GM19023 (cell line): ENCODE results near the gene CBL.

ENCODE experiments used
- ATAC-seq: cut with Tn5 transposase; IDR thresholded peaks from one replicate; pipeline ENCODE4 v1.9.1; 2021; ENCODE audit warnings: mild to moderate bottlenecking, moderate library complexity; ENCODE audit not compliant: unreplicated experiment

CBL gene

DNA sequence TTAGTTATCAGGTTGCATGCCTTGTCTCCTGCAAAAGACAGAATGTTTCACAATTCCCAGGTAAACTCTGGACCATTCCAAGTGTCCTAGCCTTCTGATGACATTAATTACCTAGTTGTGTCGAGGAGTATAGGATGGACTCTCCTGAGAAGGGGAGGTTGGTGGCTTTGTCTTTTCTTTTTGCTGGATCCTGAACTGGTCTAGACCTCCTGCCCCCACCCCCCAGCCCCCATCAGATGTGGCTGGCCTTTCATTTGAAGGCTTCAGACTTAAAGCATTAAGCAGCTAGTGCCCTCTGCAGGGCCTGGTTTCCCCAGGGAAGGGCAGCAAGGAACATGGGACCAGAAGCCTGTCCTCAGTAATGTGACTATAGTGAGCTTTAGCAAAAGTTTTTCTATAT, 101.1 kb downstream of the CBL start:
- no peak for ATAC-seq

DNA sequence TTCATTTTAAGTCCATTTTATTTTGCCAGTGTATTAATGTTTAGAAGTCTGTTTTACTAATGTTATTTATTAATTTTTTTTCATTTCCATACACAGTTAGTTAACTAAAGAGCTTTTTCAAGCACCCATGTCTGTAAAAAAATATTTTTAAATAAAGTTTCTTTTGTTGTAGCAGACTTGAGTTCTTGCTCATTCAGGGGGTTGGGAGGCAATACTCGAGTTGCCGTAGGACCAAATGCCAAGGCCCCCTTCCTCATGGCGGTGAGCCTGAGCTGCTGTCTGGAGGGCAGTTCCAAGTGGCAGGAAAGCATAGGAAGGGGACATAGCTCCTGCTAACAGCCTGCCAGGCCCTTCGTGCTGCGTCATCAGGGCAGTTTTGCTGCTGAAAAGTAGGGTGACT, 101.8 kb downstream of the CBL start:
- ATAC-seq: no peak

DNA sequence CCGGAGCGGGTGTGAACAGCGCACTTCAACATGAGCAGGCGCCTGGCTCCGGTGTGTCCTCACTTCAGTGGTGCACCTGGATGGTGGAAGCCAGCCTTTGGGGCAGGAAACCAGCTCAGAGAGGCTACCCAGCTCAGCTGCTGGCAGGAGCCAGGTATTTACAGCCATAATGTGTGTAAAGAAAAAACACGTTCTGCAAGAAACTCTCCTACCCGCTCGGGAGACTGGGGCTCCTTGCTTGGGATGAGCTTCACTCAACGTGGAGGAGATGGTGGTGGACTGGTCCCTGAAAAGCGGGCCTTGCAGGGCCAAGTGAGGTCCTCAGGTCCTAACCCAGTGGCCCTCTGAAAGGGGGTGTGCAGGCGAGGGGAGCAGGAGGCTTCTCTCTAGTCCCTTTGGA, 103.3 kb downstream of the CBL start:
- ATAC-seq: no peak

DNA sequence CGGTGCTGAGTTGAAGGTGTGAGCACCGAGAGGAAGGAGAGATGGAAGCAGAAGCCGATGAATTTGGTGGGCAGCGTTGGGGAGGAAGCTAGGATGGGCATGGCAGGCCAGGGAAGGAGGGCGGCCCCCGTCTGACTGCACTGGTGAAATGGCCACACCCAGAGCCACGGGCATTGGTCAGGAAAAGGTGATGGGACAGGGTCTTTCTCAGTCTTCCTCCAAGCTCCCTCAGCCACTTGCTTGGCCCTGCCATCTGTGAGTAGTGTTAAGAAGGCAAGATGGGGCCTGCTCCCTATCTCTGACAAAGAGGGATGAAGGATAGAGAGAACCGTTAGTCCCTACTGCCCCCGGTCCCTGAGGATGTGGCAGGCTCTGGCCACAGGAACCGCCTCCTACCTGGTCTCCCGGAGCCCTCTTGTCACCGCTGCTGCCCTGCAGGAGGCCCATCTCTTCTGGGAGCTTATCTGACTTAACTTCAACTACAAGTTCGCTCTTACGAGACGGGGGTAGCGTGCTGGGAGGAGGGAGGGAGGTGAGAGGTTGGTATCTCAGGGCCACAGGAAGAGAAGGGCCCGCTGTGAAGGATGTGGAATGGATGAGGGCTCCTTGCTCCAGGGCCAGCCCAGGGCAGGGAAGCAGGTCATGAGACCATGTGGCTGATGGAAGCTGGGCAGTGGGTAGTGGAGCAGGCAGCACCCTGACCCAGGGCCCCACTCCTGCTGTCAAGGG, 104.0 kb downstream of the CBL start:
- ATAC-seq: no peak

DNA sequence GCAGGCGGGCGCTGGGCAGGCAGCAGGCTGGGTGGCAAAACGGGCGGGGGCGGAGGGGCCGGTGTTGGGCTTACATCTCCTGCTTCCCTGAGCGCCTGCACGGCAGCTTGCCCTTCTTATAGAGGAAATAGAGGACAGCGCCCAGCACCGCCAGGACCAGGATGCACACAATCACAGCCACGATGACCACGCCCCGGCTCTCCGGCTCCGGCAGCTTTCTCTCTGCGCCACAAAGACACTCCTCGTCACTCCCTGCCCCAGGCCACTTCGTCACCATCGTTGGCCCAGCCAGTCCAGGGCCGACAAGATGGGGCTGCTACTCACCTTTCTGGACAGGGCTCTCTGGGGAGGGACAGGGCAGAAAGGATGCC, 104.5 kb downstream of the CBL start:
- no peak for ATAC-seq

DNA sequence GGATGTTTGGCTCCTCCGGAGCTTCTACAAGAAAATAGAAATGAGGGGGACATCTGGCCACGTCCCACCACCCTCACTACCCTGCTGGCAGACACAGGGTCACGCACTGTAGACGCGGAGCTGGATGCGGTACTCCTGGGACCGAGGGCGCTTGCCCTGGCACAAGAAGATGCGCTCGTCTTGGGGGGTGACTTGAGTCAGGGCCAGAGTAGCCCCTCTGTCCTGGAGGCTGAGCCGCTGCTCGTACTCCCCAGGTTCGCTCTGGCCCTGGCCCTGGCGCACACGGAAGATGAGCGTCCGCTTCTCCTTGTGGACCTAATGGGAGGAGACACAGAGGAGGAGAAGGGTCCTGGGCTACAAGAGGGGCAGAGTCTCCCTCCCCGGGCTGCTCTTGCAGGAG, 108.6 kb downstream of the CBL start:
- no peak for ATAC-seq

DNA sequence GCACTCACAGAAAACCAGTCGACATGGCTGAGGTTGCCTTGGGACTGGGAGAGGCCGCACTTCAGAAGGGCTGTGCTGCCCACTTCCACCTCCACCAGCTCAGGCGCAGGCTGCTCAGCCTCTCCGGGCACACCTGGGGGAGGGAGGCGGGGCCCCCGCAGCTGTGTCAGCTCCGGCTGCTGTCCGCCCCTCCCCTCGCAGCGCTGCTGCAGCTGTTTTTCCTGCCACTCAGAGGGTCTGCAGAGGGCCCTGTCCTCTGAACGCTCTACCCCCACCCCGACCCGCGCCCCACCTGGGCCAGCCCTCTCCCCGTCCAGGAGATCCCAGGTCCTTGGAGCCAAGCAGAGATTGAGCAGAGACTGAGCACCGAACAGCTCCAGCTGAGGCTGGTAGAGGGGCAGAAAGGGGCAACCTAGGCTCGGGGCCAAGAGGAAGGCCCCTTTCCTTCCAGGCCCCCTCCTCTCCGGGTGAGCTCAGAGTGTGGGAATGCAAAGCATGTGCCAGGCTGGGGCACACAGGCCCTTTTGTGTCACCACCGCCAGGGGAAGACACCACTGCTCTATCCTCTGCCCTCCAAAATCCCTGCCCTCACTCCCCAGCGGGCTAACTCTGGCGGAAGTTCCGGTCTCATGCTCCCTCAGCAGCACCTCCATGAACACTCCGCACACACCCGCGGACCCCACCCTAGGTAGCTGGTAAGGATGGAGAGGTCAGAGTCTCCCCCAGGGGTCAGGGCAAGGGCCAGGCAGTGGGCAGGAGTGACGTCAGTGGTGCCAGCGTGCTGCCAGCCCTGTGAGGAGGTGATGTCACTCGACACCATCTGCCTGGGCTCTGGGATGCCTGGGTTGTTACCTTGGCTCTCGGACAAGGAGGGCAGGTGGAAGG, 109.2 kb downstream of the CBL start:
- ATAC-seq: no peak

DNA sequence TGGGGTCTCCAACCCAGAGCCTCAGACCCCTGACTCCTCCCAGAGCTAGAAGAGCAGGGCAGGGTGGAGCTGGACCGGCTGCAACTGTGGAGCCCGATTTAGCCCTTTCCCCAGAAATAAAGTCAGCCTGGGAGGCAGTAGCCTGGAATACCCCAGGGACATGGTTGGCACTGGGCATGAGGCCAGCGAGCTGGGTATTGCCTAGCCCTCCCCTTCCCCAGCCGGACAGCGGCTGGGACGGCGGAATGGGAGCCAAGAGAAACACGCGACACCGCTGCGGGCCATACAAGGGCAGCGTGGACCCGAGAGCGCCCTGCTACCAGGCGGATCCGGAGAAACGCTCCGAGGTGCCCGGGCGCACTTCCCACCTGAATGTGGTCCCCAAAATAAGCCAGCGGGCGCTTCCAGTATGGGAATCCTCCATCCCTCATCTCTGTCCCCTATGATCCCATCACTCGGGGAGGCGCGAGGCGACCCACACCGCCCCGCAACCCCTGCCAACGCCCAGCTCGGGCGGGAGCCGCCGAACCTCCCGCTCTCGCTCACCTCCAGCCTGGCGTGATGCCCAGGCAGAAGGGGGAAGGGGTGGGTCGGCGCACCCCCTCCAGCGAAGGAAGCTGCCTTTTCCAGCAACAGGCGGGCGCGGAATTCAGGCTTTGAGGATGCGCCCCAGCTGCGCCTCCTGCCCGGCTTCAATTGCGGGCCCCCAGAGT, 110.0 kb downstream of the CBL start:
- ATAC-seq: no peak

DNA sequence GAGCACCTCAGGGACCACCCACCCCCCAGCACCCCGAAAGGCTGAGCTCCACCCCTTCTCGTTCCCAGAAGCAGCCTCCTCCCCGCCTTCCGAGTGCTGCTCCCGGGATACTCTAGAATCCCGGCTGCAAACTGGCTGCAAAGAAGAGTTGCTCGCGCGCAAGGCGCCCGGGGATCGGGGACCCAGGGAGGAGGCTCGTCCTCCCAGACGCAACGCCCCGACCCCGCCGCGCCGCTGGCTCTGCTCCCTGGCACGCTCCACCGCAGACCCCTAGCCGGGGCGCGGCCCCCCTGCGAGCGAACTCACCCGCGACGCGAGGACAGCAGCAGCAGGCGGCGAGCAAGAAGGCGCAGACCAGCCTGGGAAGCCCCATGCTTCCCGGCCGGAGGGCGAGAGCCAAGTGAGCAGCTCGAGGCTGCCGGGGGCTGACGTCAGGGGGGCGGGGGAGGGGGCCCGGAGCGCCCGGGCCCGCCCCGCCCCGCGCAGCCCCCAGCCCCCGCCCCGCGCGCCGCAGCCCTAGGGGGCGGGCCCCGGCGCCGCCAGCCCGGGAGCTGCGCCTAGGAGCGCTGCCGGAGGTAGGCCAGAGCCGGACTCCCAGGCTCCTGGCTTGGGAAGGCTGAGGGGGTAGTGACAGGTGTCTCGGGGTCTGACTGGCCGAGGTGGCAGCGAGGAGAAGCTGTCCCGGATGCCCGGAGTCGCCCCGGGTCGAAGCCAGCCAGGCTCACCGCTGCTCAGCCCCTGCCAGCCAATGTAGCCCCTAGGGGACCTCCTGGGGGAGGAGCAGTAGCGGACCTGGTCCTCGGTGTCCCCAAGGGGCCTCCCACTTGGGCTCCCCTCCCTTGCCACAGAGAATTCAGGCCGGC, 110.8 kb downstream of the CBL start, which contains the start of gene MCAM:
MCAM (minus strand) TSS at position 402 of the 863 bp plus-strand sequence; CDS start at position 373, 29 bp downstream.
- ATAC-seq: no peak

DNA sequence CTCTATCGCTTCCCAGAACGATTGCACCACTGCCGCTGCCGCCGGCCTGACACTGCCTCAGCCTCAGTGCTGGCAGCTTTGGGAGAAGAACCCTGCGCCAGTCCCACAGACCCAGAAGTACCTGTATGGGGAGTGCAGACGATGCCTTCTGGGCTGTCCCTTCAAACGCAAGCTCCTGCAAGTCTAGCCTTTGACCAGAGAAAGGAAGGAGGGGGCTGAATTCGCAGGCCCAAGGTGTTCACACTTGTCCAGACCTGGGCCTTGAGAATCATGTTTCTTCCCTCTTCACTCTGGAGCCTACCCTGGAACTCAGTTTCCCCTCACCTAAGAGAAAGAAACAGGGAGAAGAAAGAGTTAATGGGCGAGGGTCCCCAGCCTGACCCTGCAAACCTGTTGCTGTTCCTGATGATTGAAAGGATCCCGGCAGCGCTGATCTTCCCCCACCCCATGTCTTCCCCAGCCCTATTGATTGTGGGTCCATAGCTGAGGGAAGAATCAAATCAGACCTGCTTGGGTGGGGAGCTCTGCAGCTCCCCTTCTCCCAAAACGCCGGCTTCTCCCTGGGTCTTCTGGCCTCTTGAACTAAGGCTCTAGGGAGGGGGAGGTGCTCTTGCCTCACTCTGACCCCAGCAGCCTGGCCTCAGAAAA, 111.6 kb downstream of the CBL start:
- no peak for ATAC-seq

DNA sequence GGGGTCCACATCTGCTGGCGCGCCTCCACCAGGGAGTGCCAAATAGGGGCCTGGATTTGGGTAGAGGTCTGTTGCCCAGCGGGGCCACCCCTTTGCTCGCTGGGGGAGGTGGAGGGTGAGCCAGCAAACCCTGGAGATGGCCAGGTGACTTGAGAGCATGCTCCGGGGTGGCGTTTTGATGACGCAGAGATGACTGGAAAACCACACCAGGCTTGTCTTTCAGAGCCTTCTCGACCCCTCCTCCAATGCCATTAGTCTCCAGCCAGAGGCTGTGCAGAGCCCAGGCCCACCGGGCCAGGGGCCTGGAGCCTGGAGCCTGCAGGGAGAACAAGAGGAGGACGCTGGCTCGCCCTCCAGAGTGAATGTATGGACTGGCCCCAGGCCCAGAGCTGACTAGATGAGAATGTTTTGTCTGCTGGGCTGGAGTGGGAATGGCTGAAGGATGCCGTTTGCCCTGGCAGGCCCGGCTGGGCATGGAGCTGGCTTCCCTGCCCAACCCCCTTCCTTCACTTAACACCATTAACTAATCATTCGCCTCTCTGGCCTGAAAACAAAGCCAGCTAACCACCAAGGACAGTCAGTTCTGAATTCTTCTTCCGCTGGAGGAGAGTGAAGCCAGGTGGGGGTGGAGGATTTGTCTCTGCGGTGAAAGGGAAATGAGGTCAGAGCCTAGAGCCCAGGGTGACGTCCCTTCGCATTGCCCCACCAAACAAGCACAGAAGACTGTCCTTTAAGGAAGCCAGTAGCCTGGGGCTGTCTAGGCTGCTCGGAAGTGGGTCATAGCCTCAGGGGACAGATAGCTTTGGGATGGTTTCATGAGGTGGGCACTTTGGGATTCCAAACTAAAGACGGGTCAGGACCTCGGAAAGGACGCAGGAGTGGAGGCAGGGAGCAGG, 112.3 kb downstream of the CBL start:
- no peak for ATAC-seq

DNA sequence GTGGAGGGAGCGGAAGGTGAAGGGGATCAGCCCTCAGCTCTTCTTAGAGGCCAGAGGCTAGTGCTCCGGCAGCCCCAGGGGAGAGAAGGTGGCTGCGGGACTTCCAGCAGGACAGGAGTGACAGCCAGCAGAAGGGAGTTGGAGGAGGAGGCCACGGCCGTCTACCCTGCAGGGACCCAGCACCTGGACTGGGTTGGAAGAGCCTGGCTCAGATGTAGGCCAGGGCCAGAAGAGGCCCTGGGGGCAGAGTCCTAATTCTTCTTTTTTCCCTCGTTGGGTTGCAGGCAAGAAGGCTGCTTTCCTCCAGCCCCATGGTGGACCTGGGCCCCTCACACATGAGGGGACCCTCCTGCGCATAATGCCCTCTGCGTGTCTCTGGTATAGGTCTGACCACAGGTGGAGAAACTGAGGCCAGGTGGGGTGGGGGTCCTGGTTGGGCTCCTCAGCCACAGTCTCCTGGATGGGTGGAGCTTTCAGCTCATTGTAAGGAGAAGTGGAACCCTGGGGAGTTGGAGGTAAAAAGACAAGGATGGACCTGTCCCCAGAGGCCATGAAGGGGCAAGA, 113.1 kb downstream of the CBL start:
- no peak for ATAC-seq

DNA sequence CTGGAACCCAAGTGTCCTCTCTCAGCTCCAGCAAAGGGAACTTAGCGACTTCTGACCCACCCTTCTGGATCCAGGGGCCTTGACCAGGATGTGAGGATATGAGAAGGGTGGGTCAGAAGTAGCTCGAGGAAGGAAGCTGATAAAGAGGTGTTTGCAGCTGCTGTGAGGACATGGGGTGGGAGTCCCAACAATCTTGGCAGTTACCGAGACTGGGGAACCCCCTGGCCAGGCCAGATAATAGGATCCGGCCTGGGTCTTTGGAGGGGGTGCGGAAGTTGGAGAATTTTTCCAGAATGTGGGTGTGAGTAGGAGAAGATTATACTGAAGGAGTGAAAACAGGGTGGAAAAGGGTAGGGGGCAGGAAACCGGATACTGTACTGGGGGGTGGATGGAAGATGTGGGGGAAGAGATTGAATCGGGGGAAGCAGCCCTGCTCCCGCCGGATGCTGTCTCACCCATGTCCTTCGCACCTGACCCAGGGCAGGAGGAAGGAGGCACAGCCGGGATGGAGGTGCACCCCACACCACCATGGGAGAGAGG, 113.6 kb downstream of the CBL start:
- no peak for ATAC-seq

DNA sequence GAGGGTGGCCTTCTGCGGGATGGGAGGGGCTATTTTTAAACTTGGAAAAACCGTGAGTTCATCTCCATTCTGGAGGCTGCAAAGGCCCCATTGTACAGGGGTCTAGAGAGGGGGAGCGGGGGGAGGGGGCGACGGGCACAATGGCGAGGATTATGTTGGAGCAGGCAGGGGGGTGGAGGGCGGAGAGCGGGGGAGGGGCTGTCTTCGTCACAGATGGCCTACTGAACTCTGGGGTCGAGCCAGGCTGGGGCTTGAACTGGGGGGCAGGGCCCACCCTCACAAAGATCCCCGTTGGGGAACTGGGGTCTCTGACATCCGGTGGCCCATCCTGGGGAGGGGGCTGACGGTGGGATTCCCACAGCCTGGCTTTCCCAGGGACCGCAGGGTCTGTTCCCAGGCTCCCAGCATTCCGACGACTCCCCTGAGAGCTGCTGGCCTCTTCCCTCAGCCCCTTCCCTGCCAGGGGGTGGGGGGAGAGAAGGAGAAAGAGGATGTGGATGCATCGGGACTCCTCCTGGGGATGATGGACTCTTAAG, 114.2 kb downstream of the CBL start:
- ATAC-seq: no peak

DNA sequence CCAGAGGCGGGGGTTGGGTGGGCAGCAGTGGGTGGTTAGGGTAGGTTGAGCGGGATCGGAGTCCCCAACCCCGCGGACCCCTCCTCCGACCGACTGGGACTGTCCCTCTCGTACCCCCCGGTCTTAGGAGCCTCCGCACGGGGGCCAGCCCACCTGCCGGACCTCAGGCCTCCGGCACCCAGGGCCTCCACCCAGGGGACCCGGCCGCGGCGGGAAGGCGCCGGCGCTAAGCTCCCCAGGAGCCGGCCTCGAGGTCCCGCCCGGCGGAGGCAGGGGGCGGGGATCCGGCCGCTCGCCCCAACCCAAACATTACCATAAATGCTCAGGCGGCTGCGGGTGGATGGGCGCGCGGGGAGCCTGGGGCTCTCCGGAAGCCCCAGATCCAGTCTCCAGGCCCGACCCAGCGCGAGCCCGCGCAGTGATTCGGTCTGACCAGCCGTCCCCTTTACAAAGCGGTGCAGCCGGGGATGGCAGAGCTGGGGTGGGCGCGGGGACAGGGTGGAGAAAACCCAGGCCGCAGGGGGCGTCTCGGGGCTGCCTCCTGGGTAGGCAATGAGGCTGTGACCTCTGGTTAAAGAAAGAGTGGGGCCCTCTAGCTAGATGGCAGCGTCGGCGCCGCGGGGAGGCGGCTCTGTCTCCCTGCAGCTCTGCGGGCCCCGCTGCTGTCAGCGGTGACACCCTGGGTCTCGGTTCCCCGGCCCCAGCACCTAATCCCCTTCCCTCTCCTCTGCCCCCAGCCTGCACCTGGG, 114.8 kb downstream of the CBL start:
- peak; percentile 42 for ATAC-seq

DNA sequence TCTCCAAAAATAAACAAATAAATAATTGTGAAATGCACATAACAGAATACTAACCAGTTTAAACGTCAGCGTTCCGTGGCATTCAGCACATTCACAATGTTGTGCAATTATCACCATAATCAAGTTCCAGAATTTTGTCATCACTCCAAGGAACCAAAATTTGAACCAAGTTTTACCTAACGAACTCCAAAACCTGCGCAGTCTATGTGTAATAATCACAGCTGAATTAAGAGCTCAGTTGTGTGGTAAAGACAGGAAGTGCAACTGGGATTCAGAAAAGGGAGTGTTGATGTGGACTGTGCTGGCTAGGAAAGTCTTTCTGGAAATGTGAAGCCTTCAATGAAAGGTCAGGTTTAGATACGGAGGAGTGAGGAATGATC, 116.2 kb downstream of the CBL start:
- no peak for ATAC-seq

DNA sequence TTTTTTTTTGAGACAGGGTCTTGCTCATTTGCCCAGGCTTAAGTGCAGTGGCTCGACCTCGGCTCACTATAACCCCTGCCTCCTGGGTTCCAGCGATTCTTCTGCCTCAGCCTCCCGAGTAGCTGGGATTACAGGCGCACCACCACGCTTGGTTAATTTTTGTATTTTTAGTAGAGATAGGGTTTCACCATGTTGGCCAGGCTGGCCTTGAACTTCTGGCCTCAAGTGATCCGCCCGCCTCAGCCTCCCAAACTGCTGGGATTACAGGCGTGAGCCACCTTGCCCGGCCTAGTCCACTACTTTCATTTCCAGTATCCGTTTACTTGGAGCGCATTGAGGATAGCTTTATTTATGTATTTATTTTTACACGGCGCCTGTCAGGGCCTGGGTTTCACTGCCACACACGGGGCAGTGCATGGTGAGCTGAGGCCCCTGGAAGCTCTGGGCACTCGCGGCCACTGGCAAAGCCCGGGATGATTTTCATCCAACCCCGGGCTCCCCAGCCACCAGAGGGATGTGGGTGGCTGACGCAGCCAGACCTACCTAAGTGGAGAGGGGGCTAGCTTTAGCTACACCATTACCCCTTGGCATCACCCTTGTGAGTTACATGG, 116.9 kb downstream of the CBL start:
- ATAC-seq: no peak
